ENCODE measurements around the gene SLC41A3.
"Not testable (repeated sequence)": the region's sequence is repeated elsewhere in the genome, so short reads cannot be mapped to it uniquely, and the experiment has no call there.

DNA sequence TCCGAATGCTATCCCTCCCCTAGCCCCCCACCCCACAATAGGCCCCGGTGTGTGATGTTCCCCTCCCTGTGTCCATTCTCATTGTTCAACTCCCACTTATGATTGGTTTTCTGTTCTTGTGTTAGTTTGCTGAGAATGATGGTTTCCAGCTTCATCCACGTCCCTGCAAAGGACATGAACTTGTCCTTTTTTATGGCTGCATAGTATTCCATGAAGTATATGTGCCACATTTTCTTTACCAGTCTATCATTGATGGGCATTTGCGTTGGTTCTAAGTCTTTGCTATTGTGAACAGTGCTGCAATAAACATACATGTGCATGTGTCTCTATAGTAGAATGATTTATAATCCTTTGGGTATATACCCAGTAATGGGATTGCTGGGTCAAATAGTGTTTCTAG, 126.9 kb downstream of the SLC41A3 start:
- not testable (repeated sequence) for TF ChIP-seq CTCF, EP300, POLR2A (IDR thresholded peaks at IDR 0.05)

Measured in gastroesophageal sphincter (tissue), 3 donors.